IMR-90 (cell line): Measurements from ENCODE around the gene DNAH3. TPM values are rescaled to one million over a fixed set of nuclear protein-coding genes. Genes with fewer than 3 reads are reported as not detected.

Experiments used
- ATAC-seq: fragments of 200-7000 bp; cut with Tn5 transposase; 2 replicates; pipeline ENCODE4 v1.9.1; 2020; ENCODE audit warnings: low read depth, mild to moderate bottlenecking, moderate library complexity
- BruUV-seq: library from RNA; stranded (reverse); fragments of 400-500 nt; replicated peaks from 2 replicates; lab custom pipeline; 2021; lab: Mats Ljungman, UMichigan
- CTCF ChIA-PET: fragments of 300-600 bp; formaldehyde crosslinking; extraction: SDS; loops from one replicate; lab custom pipeline; 2021; ENCODE audit warnings: antibody characterized with exemption; lab: Yijun Ruan, JAX
- POLR2A ChIA-PET: fragments of 300-600 bp; sonication (Branson Sonifier 250); formaldehyde crosslinking; loops from one replicate; lab custom pipeline; 2022; ENCODE audit warnings: antibody characterized with exemption; ENCODE audit not compliant: unreplicated experiment; lab: Charles Lee
- DNase-seq: peaks from one replicate; pipeline ENCODE4 v3.0.0; 2013
- H2AFZ ChIP-seq: replicated peaks from 2 replicates; pipeline ENCODE3; 2013; ENCODE audit warnings: low read length, mild to moderate bottlenecking; ENCODE audit not compliant: poor library complexity
- H2AK5ac ChIP-seq: 2 replicates; pipeline ENCODE4 v1.6.1; 2013; ENCODE audit warnings: low read depth, low read length, inconsistent platforms
- H2AK9ac ChIP-seq: replicated peaks from 2 replicates; pipeline ENCODE3; 2013; ENCODE audit warnings: mild to moderate bottlenecking, low read depth, low read length, moderate library complexity; ENCODE audit not compliant: poor library complexity
- H2BK120ac ChIP-seq: 2 replicates; pipeline ENCODE4 v1.6.1; 2013; ENCODE audit warnings: low read depth, low read length, inconsistent platforms
- H2BK15ac ChIP-seq: 3 replicates; pipeline ENCODE4 v1.6.1; 2013; ENCODE audit warnings: low read depth, low read length, inconsistent platforms
- H2BK20ac ChIP-seq: 2 replicates; pipeline ENCODE4 v1.6.1; 2013; ENCODE audit warnings: low read depth, mild to moderate bottlenecking, inconsistent platforms, low read length, moderate library complexity
- H2BK5ac ChIP-seq: 2 replicates; pipeline ENCODE4 v1.6.1; 2013; ENCODE audit warnings: mild to moderate bottlenecking, low read depth, low read length, inconsistent platforms; ENCODE audit not compliant: poor library complexity, severe bottlenecking
- H3K14ac ChIP-seq: replicated peaks from 2 replicates; pipeline ENCODE4 v1.6.1; 2013; ENCODE audit warnings: low read depth, low read length, inconsistent platforms
- H3K18ac ChIP-seq: 2 replicates; pipeline ENCODE4 v1.6.1; 2013; ENCODE audit warnings: low read depth, low read length, control low read depth
- H3K23ac ChIP-seq: 2 replicates; pipeline ENCODE4 v1.6.1; 2013; ENCODE audit warnings: low read depth, low read length, inconsistent platforms
- H3K27ac ChIP-seq: 2 replicates; pipeline ENCODE4 v1.5.1; 2013; ENCODE audit warnings: mild to moderate bottlenecking, control low read depth, low read length; ENCODE audit not compliant: insufficient read depth
- H3K27me3 ChIP-seq: 2 replicates; pipeline ENCODE4 v1.6.1; 2013; ENCODE audit warnings: low read length; ENCODE audit not compliant: control insufficient read depth, insufficient read depth
- H3K36me3 ChIP-seq: 2 replicates; pipeline ENCODE4 v1.6.1; 2013; ENCODE audit warnings: low read length, mixed read lengths; ENCODE audit not compliant: control insufficient read depth, insufficient read depth
- H3K4ac ChIP-seq: 2 replicates; pipeline ENCODE4 v1.6.1; 2013; ENCODE audit warnings: low read depth, low read length, inconsistent platforms
- H3K4me1 ChIP-seq: 2 replicates; pipeline ENCODE4 v1.6.1; 2013; ENCODE audit warnings: low read length, mixed read lengths; ENCODE audit not compliant: control insufficient read depth, insufficient read depth
- H3K4me2 ChIP-seq: 2 replicates; pipeline ENCODE4 v1.6.1; 2013; ENCODE audit warnings: low read depth, mild to moderate bottlenecking, control low read depth, low read length, moderate library complexity
- H3K4me3 ChIP-seq: 2 replicates; pipeline ENCODE4 v1.5.1; 2013; ENCODE audit warnings: low read depth, mild to moderate bottlenecking, control low read depth, low read length, moderate library complexity; ENCODE audit not compliant: insufficient read depth
- H3K56ac ChIP-seq: 2 replicates; pipeline ENCODE4 v1.6.1; 2013; ENCODE audit warnings: low read length, inconsistent platforms; ENCODE audit not compliant: insufficient read depth; ENCODE audit errors: extremely low read depth
- H3K79me1 ChIP-seq, 2 experiments: 2 replicates each; pipeline ENCODE4 v1.6.1; 2013; ENCODE audit warnings: low read length in 2 of 2, inconsistent platforms in 1 of 2, low read depth in 1 of 2
- H3K9ac ChIP-seq: 2 replicates; pipeline ENCODE4 v1.6.1; 2013; ENCODE audit warnings: low read depth, low read length, control low read depth
- H3K9me1 ChIP-seq: 2 replicates; pipeline ENCODE4 v1.6.1; 2013; ENCODE audit warnings: low read length, inconsistent platforms; ENCODE audit not compliant: insufficient read depth
- H3K9me3 ChIP-seq: 2 replicates; pipeline ENCODE4 v1.6.1; 2013; ENCODE audit warnings: low read length; ENCODE audit not compliant: control insufficient read depth, insufficient read depth
- H4K20me1 ChIP-seq: 2 replicates; pipeline ENCODE4 v1.6.1; 2013; ENCODE audit warnings: low read length, inconsistent platforms; ENCODE audit not compliant: insufficient read depth
- H4K5ac ChIP-seq: 2 replicates; pipeline ENCODE4 v1.6.1; 2013; ENCODE audit warnings: mild to moderate bottlenecking, low read depth, low read length, control low read depth
- H4K8ac ChIP-seq, 2 experiments: 2 replicates each; pipeline ENCODE4 v1.6.1; 2013; ENCODE audit warnings: low read depth in 2 of 2, low read length in 2 of 2, control low read depth in 1 of 2, inconsistent platforms in 1 of 2
- H4K91ac ChIP-seq: 2 replicates; pipeline ENCODE4 v1.6.1; 2013; ENCODE audit warnings: low read depth, low read length, inconsistent platforms; ENCODE audit not compliant: insufficient read depth
- BHLHE40 ChIP-seq: fragments of 150-350 bp; IDR thresholded peaks from 2 replicates; pipeline ENCODE4 v1.6.1; 2016; ENCODE audit warnings: mild to moderate bottlenecking, low read depth, low read length
- CEBPB ChIP-seq: IDR thresholded peaks from 2 replicates; pipeline ENCODE4 v1.6.1; 2012; ENCODE audit warnings: low read depth, low read length, improper control_type of control experiment
- CHD1 ChIP-seq: IDR thresholded peaks from 2 replicates; pipeline ENCODE4 v1.6.1; 2012; ENCODE audit warnings: low read depth, low read length, improper control_type of control experiment
- CTCF ChIP-seq: conservative IDR thresholded peaks from 2 replicates; pipeline ENCODE4 v1.5.1; 2012; ENCODE audit warnings: mild to moderate bottlenecking, low read depth, low read length, improper control_type of control experiment
- ELK1 ChIP-seq: fragments of 150-350 bp; IDR thresholded peaks from 2 replicates; pipeline ENCODE4 v1.6.1; 2016; ENCODE audit warnings: low read depth, mild to moderate bottlenecking, low read length, moderate library complexity, borderline replicate concordance
- FOS ChIP-seq: fragments of 150-350 bp; IDR thresholded peaks from 2 replicates; pipeline ENCODE4 v1.6.1; 2016; ENCODE audit warnings: low read depth, low read length
- MAFK ChIP-seq: IDR thresholded peaks from 2 replicates; pipeline ENCODE4 v1.6.1; 2012; ENCODE audit warnings: low read depth, low read length, improper control_type of control experiment
- MAZ ChIP-seq: IDR thresholded peaks from 2 replicates; pipeline ENCODE4 v1.6.1; 2012; ENCODE audit warnings: low read depth, mild to moderate bottlenecking, low read length, improper control_type of control experiment, moderate library complexity, borderline replicate concordance
- MXI1 ChIP-seq: IDR thresholded peaks from 2 replicates; pipeline ENCODE4 v1.6.1; 2012; ENCODE audit warnings: low read depth, mild to moderate bottlenecking, low read length, moderate library complexity, borderline replicate concordance
- NFE2L2 ChIP-seq: fragments of 150-350 bp; IDR thresholded peaks from 2 replicates; pipeline ENCODE4 v1.6.1; 2016; ENCODE audit warnings: low read depth, mild to moderate bottlenecking, low read length
- POLR2A ChIP-seq: IDR thresholded peaks from 2 replicates; pipeline ENCODE4 v1.6.1; 2012; ENCODE audit warnings: mild to moderate bottlenecking, low read depth, low read length
- RAD21 ChIP-seq: IDR thresholded peaks from 2 replicates; pipeline ENCODE4 v1.6.1; 2012; ENCODE audit warnings: low read length, improper control_type of control experiment
- RCOR1 ChIP-seq: IDR thresholded peaks from 2 replicates; pipeline ENCODE4 v1.6.1; 2012; ENCODE audit warnings: mild to moderate bottlenecking, low read length, improper control_type of control experiment; ENCODE audit not compliant: insufficient replicate concordance
- RFX5 ChIP-seq: IDR thresholded peaks from 2 replicates; pipeline ENCODE4 v1.8.0; 2012; ENCODE audit warnings: low read depth, mild to moderate bottlenecking, low read length, moderate library complexity
- SMC3 ChIP-seq: fragments of 150-350 bp; IDR thresholded peaks from 2 replicates; pipeline ENCODE4 v1.6.1; 2016; ENCODE audit warnings: low read depth, mild to moderate bottlenecking, antibody characterized with exemption, low read length, moderate library complexity
- USF2 ChIP-seq: fragments of 150-350 bp; IDR thresholded peaks from 2 replicates; pipeline ENCODE4 v1.6.1; 2017; ENCODE audit warnings: mild to moderate bottlenecking, antibody characterized with exemption, low read length, low read depth
- WGBS, 2 experiments: methylation state at CpG; one replicate each; pipeline versions ENCODE4 v1.1.5 to v1.1.7; 2013; ENCODE audit warnings: missing lambda C conversion rate in 2 of 2; ENCODE audit not compliant: insufficient read length in 1 of 2; ENCODE audit errors: extremely low coverage in 2 of 2; 5-methylcytosine and 5-hydroxymethylcytosine counted together
- dilution Hi-C: fragments of 300-500 bp; cut with HindIII; formaldehyde crosslinking; loops from one replicate; pipeline ENCODE4 v1.14.3; 2018; ENCODE audit warnings: low sequenced_read_pairs; ENCODE audit not compliant: unreplicated experiment
- in situ Hi-C: fragments of 300-500 bp; cut with MboI; formaldehyde crosslinking; loops from 3 replicates; pipeline ENCODE4 v1.14.3; 2019; ENCODE audit warnings: low sequenced_read_pairs, inconsistent platforms, mixed read lengths
- intact Hi-C: fragments of 100-400 bp; cut with micrococcal nuclease; formaldehyde crosslinking; loops from 2 replicates; pipeline ENCODE4 v1.10.0; 2022
- polyA plus RNA-seq, 3 experiments: library from polyadenylated mRNA; depleted of rRNA; stranded (reverse); fragments of >200 nt; gene quantifications; 2 replicates each; pipeline ENCODE4 v1.2.3, GENCODE V29; 2012; ENCODE audit warnings: low replicate concordance in 1 of 3
- total RNA-seq: library from RNA; depleted of rRNA; stranded (reverse); fragments of >200 nt; gene quantifications from 2 replicates; pipeline ENCODE4 v1.2.3, GENCODE V29; 2012

DNAH3 gene
- total and polyA plus RNA-seq, 2 of the 4 experiments (the other 2 are of a cell fraction): not detected

GRCh38 chr16:21023509-21024202, 127.0 kb downstream of the DNAH3 start:
- Histone ChIP-seq H2BK120ac (no peak overlapping the region), H4K5ac (no peak overlapping the region), H2AK9ac (no peak overlapping the region), H4K20me1 (no peaks in the 10 kb centered on the region), H3K79me1 (no peaks in the 10 kb centered on the region), H3K9me1 (no peaks in the 10 kb centered on the region), H4K91ac (no peak overlapping the region), H2BK15ac (no peak overlapping the region), H2AFZ (no peak overlapping the region), H3K4ac (no peak overlapping the region), H3K4me2 (no peak overlapping the region), H3K14ac (no peak overlapping the region), H3K4me1 (no peaks in the 10 kb centered on the region), H3K36me3 (no peaks in the 10 kb centered on the region), H4K8ac (no peak overlapping the region), H2AK5ac (no peak overlapping the region), H3K9ac (no peak overlapping the region), H3K27me3 (no peaks in the 10 kb centered on the region), H3K27ac (no peak overlapping the region), H3K4me3 (no peak overlapping the region), H3K23ac (no peak overlapping the region), H2BK20ac (no peak overlapping the region), H3K9me3 (no peaks in the 10 kb centered on the region), H3K18ac (no peak overlapping the region), H2BK5ac (no peak overlapping the region), H3K56ac (no peak overlapping the region)
- POLR2A ChIA-PET: no interaction called here
- intact Hi-C loops (no loop called here), dilution Hi-C loops (no loop called here), in situ Hi-C loops (no loop called here)
- ATAC-seq (no peak), DNase-seq (no peak)
- BruUV-seq: no TSS peak
- no peak for TF ChIP-seq RAD21
- no peak for TF ChIP-seq CEBPB
- TF ChIP-seq POLR2A: no peak
- TF ChIP-seq NFE2L2: no peak
- TF ChIP-seq MXI1: no peak
- TF ChIP-seq MAZ: no peak
- TF ChIP-seq ELK1: no peak
- TF ChIP-seq FOS: no peak
- no peak for TF ChIP-seq BHLHE40
- no peak for TF ChIP-seq CTCF
- no peak for TF ChIP-seq RCOR1
- no peak for TF ChIP-seq USF2
- no peak for TF ChIP-seq RFX5
- TF ChIP-seq SMC3: no peak
- TF ChIP-seq MAFK: no peak
- TF ChIP-seq CHD1: no peak
- CTCF ChIA-PET: no interaction called here
- WGBS, 2 experiments: no CpG with 5 or more reads among the region's 9 CpGs
